Liver (tissue), 9 donors: Measurements from ENCODE around the gene ITGA5. TPM values are rescaled to one million over a fixed set of nuclear protein-coding genes. Genes with fewer than 3 reads are reported as not detected.
A peak's percentile ranks its signal among the peaks of the same experiment; 100 is the strongest.

Source experiments
- DNase-seq: peaks from one replicate; pipeline ENCODE4 v3.0.0-alpha.2; 2017; ENCODE audit warnings: low spot score
- H3K27ac ChIP-seq, 2 donors: one replicate each; pipeline ENCODE4 v1.7.0; 2013; ENCODE audit warnings: inconsistent platforms in 2 of 2, low read length in 2 of 2, control low read depth in 1 of 2, low read depth in 1 of 2, mild to moderate bottlenecking in 1 of 2
- H3K27me3 ChIP-seq, 4 donors: one replicate each; pipeline versions ENCODE4 v1.6.1 to v1.7.0; 2013; ENCODE audit warnings: low read length in 3 of 4, inconsistent platforms in 1 of 4, mild to moderate bottlenecking in 1 of 4, moderate library complexity in 1 of 4; ENCODE audit not compliant: control insufficient read depth in 4 of 4, insufficient read depth in 4 of 4
- H3K36me3 ChIP-seq, 4 donors: one replicate each; pipeline versions ENCODE4 v1.6.1 to v1.7.0; 2013; ENCODE audit warnings: low read length in 3 of 4, mild to moderate bottlenecking in 3 of 4, low read depth in 1 of 4, moderate library complexity in 1 of 4; ENCODE audit not compliant: control insufficient read depth in 4 of 4, insufficient read depth in 3 of 4
- H3K4me1 ChIP-seq, 4 donors: one replicate each; pipeline versions ENCODE4 v1.6.1 to v1.7.0; 2013; ENCODE audit warnings: low read length in 3 of 4, mild to moderate bottlenecking in 3 of 4, moderate library complexity in 1 of 4; ENCODE audit not compliant: control insufficient read depth in 4 of 4, insufficient read depth in 4 of 4
- H3K4me3 ChIP-seq, 3 donors: one replicate each; pipeline versions ENCODE4 v1.6.1 to v1.7.0; 2013; ENCODE audit warnings: low read length in 3 of 3, control low read depth in 1 of 3, low read depth in 1 of 3, mild to moderate bottlenecking in 1 of 3
- H3K9ac ChIP-seq, 2 donors: one replicate each; pipeline ENCODE4 v1.7.0; 2013; ENCODE audit warnings: low read length in 2 of 2, mild to moderate bottlenecking in 2 of 2, moderate library complexity in 2 of 2, control low read depth in 1 of 2, low read depth in 1 of 2
- H3K9me3 ChIP-seq, 4 donors: one replicate each; pipeline versions ENCODE4 v1.6.1 to v1.7.0; 2013; ENCODE audit warnings: low read length in 3 of 4; ENCODE audit not compliant: control insufficient read depth in 4 of 4
- ATF3 ChIP-seq: IDR thresholded peaks from 2 replicates; pipeline ENCODE4 v1.6.1; 2016; ENCODE audit warnings: antibody characterized with exemption
- GABPA ChIP-seq, 2 donors: IDR thresholded peaks in 1 of 2; conservative IDR thresholded peaks in 1 of 2; 2 replicates each; pipeline ENCODE4 v1.6.1; 2016; ENCODE audit warnings: antibody characterized with exemption in 2 of 2, mild to moderate bottlenecking in 1 of 2, moderate library complexity in 1 of 2
- HNF4A ChIP-seq, 2 donors: conservative IDR thresholded peaks; 2 replicates each; pipeline ENCODE4 v1.6.1; 2016; ENCODE audit warnings: antibody characterized with exemption in 2 of 2, mild to moderate bottlenecking in 2 of 2
- JUND ChIP-seq, 2 donors: IDR thresholded peaks; 2 replicates each; pipeline ENCODE4 v1.6.1; 2016; ENCODE audit warnings: antibody characterized with exemption in 2 of 2
- NR2F2 ChIP-seq: IDR thresholded peaks from 2 replicates; pipeline ENCODE4 v1.6.1; 2016; ENCODE audit warnings: antibody characterized with exemption
- RXRA ChIP-seq, 2 donors: IDR thresholded peaks; 2 replicates each; pipeline ENCODE4 v1.6.1; 2017 to 2018; ENCODE audit warnings: antibody characterized with exemption in 2 of 2, mild to moderate bottlenecking in 1 of 2
- SP1 ChIP-seq: IDR thresholded peaks from 2 replicates; pipeline ENCODE4 v1.6.1; 2018; ENCODE audit warnings: antibody characterized with exemption, mild to moderate bottlenecking
- TAF1 ChIP-seq: conservative IDR thresholded peaks from 2 replicates; pipeline ENCODE4 v1.6.1; 2016; ENCODE audit warnings: antibody characterized with exemption, mild to moderate bottlenecking
- ZBTB33 ChIP-seq: IDR thresholded peaks from 2 replicates; pipeline ENCODE4 v1.6.1; 2016; ENCODE audit warnings: antibody characterized with exemption
- WGBS: extraction: QIAGEN DNeasy Blood & Tissue Kit; methylation state at CpG from one replicate; pipeline ENCODE4 v1.1.7; 2013; 5-methylcytosine and 5-hydroxymethylcytosine counted together
- polyA plus RNA-seq, 2 donors: library from polyadenylated mRNA; stranded (reverse) in 1 of 2; unstranded in 1 of 2; fragments of 200-250 nt in 1 of 2; fragments of >200 nt in 1 of 2; fragmentation: Nextera tagmentation in 1 of 2; extraction: Ambion mirVana in 1 of 2; gene quantifications; one replicate each; pipeline versions ENCODE4 v1.2.1 to v1.2.3, GENCODE V29; 2013 to 2015
- total RNA-seq, 2 donors: library from RNA; depleted of rRNA; stranded (reverse); fragments of >200 nt; gene quantifications; one replicate each; pipeline ENCODE4 v1.2.3, GENCODE V29; 2014
- TF ChIP-seq, protein P1 (sequence below): IDR thresholded peaks from 2 replicates; pipeline ENCODE4 v1.6.1; 2016; ENCODE audit warnings: antibody characterized with exemption, mild to moderate bottlenecking
- TF ChIP-seq, protein P2 (sequence below): fragments of 150-350 bp; IDR thresholded peaks from 2 replicates; pipeline ENCODE4 v1.5.1; 2017; ENCODE audit warnings: improper control_type of control experiment, low read depth, low read length; ENCODE audit not compliant: missing input control
- TF ChIP-seq, protein P3 (sequence below): IDR thresholded peaks from 2 replicates; pipeline ENCODE4 v1.6.1; 2016; ENCODE audit warnings: antibody characterized with exemption
- donor health status: healthy.
- donor health status: healthy.
- donor health status: healthy.
- donor health status: healthy.
- donor health status: healthy.

The ITGA5 gene
- total and polyA plus RNA-seq, 4 donors = 26.6 to 60.7 (median 39.6) TPM

GRCh38 chr12:54379398-54380201, 39.5 kb downstream of the ITGA5 start (continued):
- TF ChIP-seq, protein P1, sequence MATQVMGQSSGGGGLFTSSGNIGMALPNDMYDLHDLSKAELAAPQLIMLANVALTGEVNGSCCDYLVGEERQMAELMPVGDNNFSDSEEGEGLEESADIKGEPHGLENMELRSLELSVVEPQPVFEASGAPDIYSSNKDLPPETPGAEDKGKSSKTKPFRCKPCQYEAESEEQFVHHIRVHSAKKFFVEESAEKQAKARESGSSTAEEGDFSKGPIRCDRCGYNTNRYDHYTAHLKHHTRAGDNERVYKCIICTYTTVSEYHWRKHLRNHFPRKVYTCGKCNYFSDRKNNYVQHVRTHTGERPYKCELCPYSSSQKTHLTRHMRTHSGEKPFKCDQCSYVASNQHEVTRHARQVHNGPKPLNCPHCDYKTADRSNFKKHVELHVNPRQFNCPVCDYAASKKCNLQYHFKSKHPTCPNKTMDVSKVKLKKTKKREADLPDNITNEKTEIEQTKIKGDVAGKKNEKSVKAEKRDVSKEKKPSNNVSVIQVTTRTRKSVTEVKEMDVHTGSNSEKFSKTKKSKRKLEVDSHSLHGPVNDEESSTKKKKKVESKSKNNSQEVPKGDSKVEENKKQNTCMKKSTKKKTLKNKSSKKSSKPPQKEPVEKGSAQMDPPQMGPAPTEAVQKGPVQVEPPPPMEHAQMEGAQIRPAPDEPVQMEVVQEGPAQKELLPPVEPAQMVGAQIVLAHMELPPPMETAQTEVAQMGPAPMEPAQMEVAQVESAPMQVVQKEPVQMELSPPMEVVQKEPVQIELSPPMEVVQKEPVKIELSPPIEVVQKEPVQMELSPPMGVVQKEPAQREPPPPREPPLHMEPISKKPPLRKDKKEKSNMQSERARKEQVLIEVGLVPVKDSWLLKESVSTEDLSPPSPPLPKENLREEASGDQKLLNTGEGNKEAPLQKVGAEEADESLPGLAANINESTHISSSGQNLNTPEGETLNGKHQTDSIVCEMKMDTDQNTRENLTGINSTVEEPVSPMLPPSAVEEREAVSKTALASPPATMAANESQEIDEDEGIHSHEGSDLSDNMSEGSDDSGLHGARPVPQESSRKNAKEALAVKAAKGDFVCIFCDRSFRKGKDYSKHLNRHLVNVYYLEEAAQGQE = no peak
- no peak for TF ChIP-seq ZBTB33
- no peak for TF ChIP-seq HNF4A (conservative IDR thresholded peaks at IDR 0.05)
- TF ChIP-seq NR2F2 = peak; percentile 19

DNA sequence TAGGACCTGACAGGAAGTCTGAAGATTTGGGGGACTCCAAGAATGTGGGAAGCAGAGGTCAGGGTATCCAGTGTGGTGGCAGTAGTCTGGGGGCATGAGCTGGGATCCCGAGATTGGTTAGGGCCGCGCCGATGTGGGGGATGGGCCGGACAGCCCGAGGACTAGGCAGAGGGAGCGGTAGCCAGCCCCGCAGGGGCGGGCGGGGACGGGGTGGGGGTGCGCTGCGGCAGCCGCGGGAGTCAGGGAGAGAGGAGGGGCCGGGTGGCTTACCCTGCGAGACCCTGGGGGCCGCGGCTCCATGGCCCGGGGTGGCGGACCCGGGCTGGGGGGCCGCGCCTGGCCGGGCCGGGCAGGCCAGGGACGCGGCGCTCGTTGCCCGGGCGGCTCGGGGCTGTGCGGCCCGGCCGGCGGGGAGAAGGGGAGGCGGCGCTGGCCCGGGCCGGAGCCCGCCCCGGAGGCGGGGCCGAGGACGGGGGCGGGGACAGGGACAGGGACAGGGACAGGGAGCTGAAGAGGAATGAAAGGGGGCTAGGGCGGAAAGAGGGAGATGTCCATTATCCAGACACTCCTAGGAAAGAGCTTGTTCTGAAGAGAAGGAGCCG, 40.2 kb downstream of the ITGA5 start:
- Histone ChIP-seq H3K9ac (no peak overlapping the region), H3K36me3 (peaks cover 0 to 3% (median 1%) of the 10 kb centered on the region in 4 donors), H3K9me3 (no peaks in the 10 kb centered on the region), H3K4me1 (peaks cover 5 to 11% (median 6%) of the 10 kb centered on the region in 4 donors), H3K27me3 (no peaks in the 10 kb centered on the region), H3K4me3 (peak overlapping the region in 2 of 3 donors; percentile 4 to 59), H3K27ac (no peak overlapping the region)
- 13% methylated on average over 49 of the region's 49 CpGs for WGBS
- peak; percentile 71 for DNase-seq
- TF ChIP-seq GABPA (IDR thresholded peaks at IDR 0.05 in 1 of 2, conservative IDR thresholded peaks at IDR 0.05 in 1 of 2) = no peak
- no peak for TF ChIP-seq ATF3
- no peak for TF ChIP-seq SP1
- no peak for TF ChIP-seq RXRA (IDR thresholded peaks at IDR 0.05)
- TF ChIP-seq, protein P2, sequence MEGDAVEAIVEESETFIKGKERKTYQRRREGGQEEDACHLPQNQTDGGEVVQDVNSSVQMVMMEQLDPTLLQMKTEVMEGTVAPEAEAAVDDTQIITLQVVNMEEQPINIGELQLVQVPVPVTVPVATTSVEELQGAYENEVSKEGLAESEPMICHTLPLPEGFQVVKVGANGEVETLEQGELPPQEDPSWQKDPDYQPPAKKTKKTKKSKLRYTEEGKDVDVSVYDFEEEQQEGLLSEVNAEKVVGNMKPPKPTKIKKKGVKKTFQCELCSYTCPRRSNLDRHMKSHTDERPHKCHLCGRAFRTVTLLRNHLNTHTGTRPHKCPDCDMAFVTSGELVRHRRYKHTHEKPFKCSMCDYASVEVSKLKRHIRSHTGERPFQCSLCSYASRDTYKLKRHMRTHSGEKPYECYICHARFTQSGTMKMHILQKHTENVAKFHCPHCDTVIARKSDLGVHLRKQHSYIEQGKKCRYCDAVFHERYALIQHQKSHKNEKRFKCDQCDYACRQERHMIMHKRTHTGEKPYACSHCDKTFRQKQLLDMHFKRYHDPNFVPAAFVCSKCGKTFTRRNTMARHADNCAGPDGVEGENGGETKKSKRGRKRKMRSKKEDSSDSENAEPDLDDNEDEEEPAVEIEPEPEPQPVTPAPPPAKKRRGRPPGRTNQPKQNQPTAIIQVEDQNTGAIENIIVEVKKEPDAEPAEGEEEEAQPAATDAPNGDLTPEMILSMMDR = no peak
- no peak for TF ChIP-seq JUND (IDR thresholded peaks at IDR 0.05)
- TF ChIP-seq, protein P3, sequence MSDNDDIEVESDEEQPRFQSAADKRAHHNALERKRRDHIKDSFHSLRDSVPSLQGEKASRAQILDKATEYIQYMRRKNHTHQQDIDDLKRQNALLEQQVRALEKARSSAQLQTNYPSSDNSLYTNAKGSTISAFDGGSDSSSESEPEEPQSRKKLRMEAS = no peak
- TF ChIP-seq TAF1 = no peak
